ENCODE measurements around the gene RANBP2. TPM values are rescaled to one million over a fixed set of nuclear protein-coding genes. Genes with fewer than 3 reads are reported as not detected.
"Not testable (repeated sequence)": the region's sequence is repeated elsewhere in the genome, so short reads cannot be mapped to it uniquely, and the experiment has no call there.

Gene RANBP2
- 10 to 100 TPM; 24.7 to 64.5 (median 52.5) TPM for total RNA-seq

DNA sequence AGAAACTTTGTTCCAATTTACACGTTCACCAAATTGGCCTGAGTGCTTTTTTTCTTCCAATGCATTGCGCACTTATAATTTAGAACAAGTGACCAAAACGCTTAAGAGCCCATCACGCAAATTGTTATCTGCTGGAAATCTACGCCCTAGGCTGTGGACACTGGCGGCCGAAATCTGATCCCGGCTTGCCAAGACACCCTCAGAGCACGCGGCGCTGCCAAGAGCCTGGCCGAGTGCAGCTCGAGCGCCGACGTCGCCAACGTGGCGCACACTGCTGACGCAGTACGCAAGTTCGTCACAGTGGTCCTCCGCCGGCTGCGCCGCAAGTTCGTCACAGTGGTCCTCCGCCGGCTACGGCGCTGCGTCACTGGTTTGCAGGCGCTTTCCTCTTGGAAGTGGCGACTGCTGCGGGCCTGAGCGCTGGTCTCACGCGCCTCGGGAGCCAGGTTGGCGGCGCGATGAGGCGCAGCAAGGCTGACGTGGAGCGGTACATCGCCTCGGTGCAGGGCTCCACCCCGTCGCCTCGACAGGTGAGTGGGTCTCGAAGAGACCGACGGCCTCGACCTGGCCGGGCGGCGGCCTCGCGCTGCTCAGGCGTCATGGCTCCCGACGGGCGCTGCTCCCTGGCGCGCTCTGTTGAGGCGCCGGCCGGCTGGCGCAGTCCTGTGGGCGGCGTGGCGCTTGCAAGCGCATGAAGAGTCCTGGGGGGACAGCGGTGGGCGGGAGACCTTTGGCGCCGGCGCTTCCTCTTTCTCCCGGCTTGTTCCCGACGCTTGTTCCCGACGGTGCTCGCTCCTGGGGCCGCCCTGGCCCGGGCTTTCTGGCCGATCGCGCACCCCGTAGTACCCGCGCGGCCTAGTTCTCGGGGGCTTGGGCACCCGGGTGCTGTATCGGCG lies at the start of gene RANBP2:
RANBP2 (plus strand) TSS at position 334 of the 896 bp plus-strand sequence; CDS start at position 459, 125 bp downstream.
- H3K36me3 ChIP-seq = no peaks in the 10 kb centered on the region
- in situ Hi-C loops (cut with MboI; ENCODE audit: low pct_ligation_motif_present in 1 of 4, low pct_unique_long_range_greater_than_20kb in 1 of 4, low sequenced_read_pairs in 3 of 4) = loop anchor here in 1 of 4 donors (25.0 kb wide), 1 partner anchor 107 kb away; no protein-coding TSS in a partner anchor

DNA sequence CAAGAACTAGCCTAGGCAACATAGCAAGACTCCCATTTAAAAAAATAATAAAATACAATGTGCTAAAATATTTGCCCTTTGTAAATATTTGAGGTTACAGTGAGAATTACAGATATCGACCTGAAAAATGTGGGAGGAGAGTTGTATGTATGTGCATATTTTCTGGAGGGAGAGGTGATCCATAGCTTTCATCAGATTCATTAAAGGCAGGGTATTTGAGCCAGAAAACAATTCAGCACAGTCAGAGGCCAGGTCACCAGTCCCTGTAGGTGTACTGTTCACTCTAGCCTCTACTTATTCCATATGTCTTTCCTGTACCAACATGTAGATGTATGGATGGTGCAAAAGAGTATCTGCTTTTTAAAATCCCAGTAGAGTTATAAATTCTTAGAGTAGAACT lies 49.0 kb upstream of the RANBP2 start:
- H3K4me1 ChIP-seq; in situ Hi-C loops (cut with MboI; ENCODE audit: low pct_ligation_motif_present in 1 of 4, low pct_unique_long_range_greater_than_20kb in 1 of 4, low sequenced_read_pairs in 3 of 4); H3K27me3 ChIP-seq; DNase-seq; H3K36me3 ChIP-seq; H3K4me3 ChIP-seq; intact Hi-C loops (cut with DNase I; ENCODE audit: low total_unique reads); H3K27ac ChIP-seq; H3K9me3 ChIP-seq: not testable (repeated sequence)
- whole genome bisulfite sequencing, 2 donors (ENCODE audit: low coverage in 1 of 2) = 44% methylated on average over 1 of the region's 1 CpG; no CpG with 5 or more reads in 1 of the 2 donors

More for the DNA sequence above, at the start of gene RANBP2:
- intact Hi-C loops (cut with DNase I; ENCODE audit: low total_unique reads) = no loop called here
- TF ChIP-seq POLR2AphosphoS5 (IDR thresholded peaks at IDR 0.05) (peak; percentile 98 to 99 (median 99)), EP300 (IDR thresholded peaks at IDR 0.05; ENCODE audit: low read depth) (peak; percentile 20), CTCF (IDR thresholded peaks at IDR 0.05) (no peak), POLR2A (IDR thresholded peaks at IDR 0.05) (peak; percentile 96)
- H3K4me3 ChIP-seq = peak within 1 kb of the TSS; percentile 64 to 98 (median 78)
- H3K4me1 ChIP-seq = peaks cover 0 to 19% (median 6%) of the 10 kb centered on the region in 4 donors
- no peaks in the 10 kb centered on the region for H3K27me3 ChIP-seq
- H3K9me3 ChIP-seq = no peaks in the 10 kb centered on the region
- peak; percentile 96 for DNase-seq
- WGBS, 2 donors (ENCODE audit: low coverage in 1 of 2) = 4% methylated on average over 67 of the region's 97 CpGs; no CpG with 5 or more reads in 1 of the 2 donors
- H3K27ac ChIP-seq = peak within 1 kb of the TSS; percentile 94 to 100 (median 99)

GRCh38 chr2:108672200-108672805 lies 47.0 kb upstream of the RANBP2 start:
- 51% methylated on average over 2 of the region's 6 CpGs; no CpG with 5 or more reads in 1 of the 2 donors for WGBS, 2 donors (ENCODE audit: low coverage in 1 of 2)
- DNase-seq = not testable (repeated sequence)

DNA sequence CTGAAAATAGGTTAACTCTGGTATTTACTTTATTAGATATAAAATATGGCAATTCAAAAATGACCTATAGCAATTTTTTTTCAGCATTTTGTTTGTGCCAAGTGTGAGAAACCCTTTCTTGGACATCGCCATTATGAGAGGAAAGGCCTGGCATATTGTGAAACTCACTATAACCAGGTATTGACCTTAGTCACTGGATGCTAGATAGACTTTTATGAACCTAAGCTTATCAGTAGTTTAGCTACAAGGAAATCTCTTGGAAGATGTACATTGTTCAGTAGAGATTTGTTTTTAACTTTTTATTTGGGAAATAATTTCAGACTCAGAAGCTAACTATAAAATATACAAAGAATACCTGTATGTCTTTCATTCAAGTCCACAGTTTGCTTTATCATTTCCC lies 42.8 kb upstream of the RANBP2 start:
- peaks cover 0 to 13% (median 6%) of the 10 kb centered on the region in 4 donors for H3K4me1 ChIP-seq
- H3K36me3 ChIP-seq = peaks cover 0 to 13% (median 2%) of the 10 kb centered on the region in 4 donors
- in situ Hi-C loops (cut with MboI; ENCODE audit: low pct_ligation_motif_present in 1 of 4, low pct_unique_long_range_greater_than_20kb in 1 of 4, low sequenced_read_pairs in 3 of 4); H3K9me3 ChIP-seq; H3K27me3 ChIP-seq; intact Hi-C loops (cut with DNase I; ENCODE audit: low total_unique reads); DNase-seq; H3K4me3 ChIP-seq: not testable (repeated sequence)
- peak overlapping the region in 1 of 4 donors; percentile 33 for H3K27ac ChIP-seq
- WGBS, 2 donors (ENCODE audit: low coverage in 1 of 2) = 100% methylated on average over 1 of the region's 1 CpG; no CpG with 5 or more reads in 1 of the 2 donors

More at GRCh38 chr2:108672200-108672805, 47.0 kb upstream of the RANBP2 start:
- H3K27ac ChIP-seq; H3K27me3 ChIP-seq; in situ Hi-C loops (cut with MboI; ENCODE audit: low pct_ligation_motif_present in 1 of 4, low pct_unique_long_range_greater_than_20kb in 1 of 4, low sequenced_read_pairs in 3 of 4); H3K4me3 ChIP-seq; intact Hi-C loops (cut with DNase I; ENCODE audit: low total_unique reads); H3K36me3 ChIP-seq; H3K9me3 ChIP-seq; H3K4me1 ChIP-seq: not testable (repeated sequence)

GRCh38 chr2:108677239-108677744 lies 42.0 kb upstream of the RANBP2 start:
- H3K36me3 ChIP-seq = peaks cover 0 to 13% (median 2%) of the 10 kb centered on the region in 4 donors
- H3K27me3 ChIP-seq; DNase-seq; H3K9me3 ChIP-seq; in situ Hi-C loops (cut with MboI; ENCODE audit: low pct_ligation_motif_present in 1 of 4, low pct_unique_long_range_greater_than_20kb in 1 of 4, low sequenced_read_pairs in 3 of 4); intact Hi-C loops (cut with DNase I; ENCODE audit: low total_unique reads); H3K4me3 ChIP-seq: not testable (repeated sequence)
- 47 to 58% methylated on average over 3 to 4 of the region's 4 CpGs for WGBS, 2 donors (ENCODE audit: low coverage in 1 of 2)
- H3K27ac ChIP-seq = peak overlapping the region in 1 of 4 donors; percentile 47
- H3K4me1 ChIP-seq = peaks cover 0 to 13% (median 6%) of the 10 kb centered on the region in 4 donors

Measured in transverse colon (tissue), 4 donors.